ENCODE data around the gene BHLHA15. TPM values are rescaled to one million over a fixed set of nuclear protein-coding genes. Genes with fewer than 3 reads are reported as not detected.
A peak's percentile ranks its signal among the peaks of the same experiment; 100 is the strongest.

BHLHA15 gene
- total RNA-seq, 1 experiment from 2014 or later, result 2.8 TPM

- H3K27ac Mint-ChIP-seq, result peak overlapping the region; percentile 32; the same call in 1 of the 2 replicates
These were observed 6.6 kb upstream of the BHLHA15 start for GRCh38 chr7:98204670-98205069.

GRCh38 chr7:98205162-98205845 is 5.9 kb upstream of the BHLHA15 start:
- ATAC-seq, result no peak
- Mint-ChIP-seq H3K27me3 (ENCODE audit: low read depth) (no peaks in the 10 kb centered on the region), H3K4me1 (no peaks in the 10 kb centered on the region), H3K27ac (no peak overlapping the region), H3K36me3 (peaks cover 15% of the 10 kb centered on the region), H3K9me3 (no peaks in the 10 kb centered on the region), H3K4me3 (no peak overlapping the region)
- POLR2A ChIA-PET, result no interaction called here
- CTCF ChIA-PET, result no interaction called here
- DNase-seq (ENCODE audit: low spot score), result no peak
- TF ChIP-seq E2F5 (CRISPR knock-in tag; IDR thresholded peaks at IDR 0.05) (no peak), EMX1 (CRISPR knock-in tag; IDR thresholded peaks at IDR 0.05) (no peak), STAT6 (CRISPR knock-in tag; conservative IDR thresholded peaks at IDR 0.05; ENCODE audit: low read depth) (no peak), ZNF423 (CRISPR knock-in tag; IDR thresholded peaks at IDR 0.05) (no peak), ATF6 (CRISPR knock-in tag; IDR thresholded peaks at IDR 0.05) (no peak), RORB (CRISPR knock-in tag; IDR thresholded peaks at IDR 0.05) (no peak), ERG (CRISPR knock-in tag; IDR thresholded peaks at IDR 0.05) (no peak), SP1 (CRISPR knock-in tag; conservative IDR thresholded peaks at IDR 0.05) (no peak), CREM (CRISPR knock-in tag; IDR thresholded peaks at IDR 0.05) (no peak), NFATC4 (CRISPR knock-in tag; IDR thresholded peaks at IDR 0.05) (no peak), ZNF671 (CRISPR knock-in tag; IDR thresholded peaks at IDR 0.05) (no peak), PRRX2 (CRISPR knock-in tag; IDR thresholded peaks at IDR 0.05) (no peak), ZMAT4 (CRISPR knock-in tag; IDR thresholded peaks at IDR 0.05) (no peak), USF2 (CRISPR knock-in tag; IDR thresholded peaks at IDR 0.05) (no peak), MYBL2 (CRISPR knock-in tag; IDR thresholded peaks at IDR 0.05) (no peak)
- TF ChIP-seq, protein P1, sequence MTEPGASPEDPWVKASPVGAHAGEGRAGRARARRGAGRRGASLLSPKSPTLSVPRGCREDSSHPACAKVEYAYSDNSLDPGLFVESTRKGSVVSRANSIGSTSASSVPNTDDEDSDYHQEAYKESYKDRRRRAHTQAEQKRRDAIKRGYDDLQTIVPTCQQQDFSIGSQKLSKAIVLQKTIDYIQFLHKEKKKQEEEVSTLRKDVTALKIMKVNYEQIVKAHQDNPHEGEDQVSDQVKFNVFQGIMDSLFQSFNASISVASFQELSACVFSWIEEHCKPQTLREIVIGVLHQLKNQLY (CRISPR knock-in tag; IDR thresholded peaks at IDR 0.05), result no peak
- TF ChIP-seq, protein P2, sequence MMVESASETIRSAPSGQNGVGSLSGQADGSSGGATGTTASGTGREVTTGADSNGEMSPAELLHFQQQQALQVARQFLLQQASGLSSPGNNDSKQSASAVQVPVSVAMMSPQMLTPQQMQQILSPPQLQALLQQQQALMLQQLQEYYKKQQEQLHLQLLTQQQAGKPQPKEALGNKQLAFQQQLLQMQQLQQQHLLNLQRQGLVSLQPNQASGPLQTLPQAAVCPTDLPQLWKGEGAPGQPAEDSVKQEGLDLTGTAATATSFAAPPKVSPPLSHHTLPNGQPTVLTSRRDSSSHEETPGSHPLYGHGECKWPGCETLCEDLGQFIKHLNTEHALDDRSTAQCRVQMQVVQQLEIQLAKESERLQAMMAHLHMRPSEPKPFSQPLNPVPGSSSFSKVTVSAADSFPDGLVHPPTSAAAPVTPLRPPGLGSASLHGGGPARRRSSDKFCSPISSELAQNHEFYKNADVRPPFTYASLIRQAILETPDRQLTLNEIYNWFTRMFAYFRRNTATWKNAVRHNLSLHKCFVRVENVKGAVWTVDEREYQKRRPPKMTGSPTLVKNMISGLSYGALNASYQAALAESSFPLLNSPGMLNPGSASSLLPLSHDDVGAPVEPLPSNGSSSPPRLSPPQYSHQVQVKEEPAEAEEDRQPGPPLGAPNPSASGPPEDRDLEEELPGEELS (CRISPR knock-in tag; IDR thresholded peaks at IDR 0.05), result no peak

More at GRCh38 chr7:98204670-98205069, 6.6 kb upstream of the BHLHA15 start:
- H3K4me3 Mint-ChIP-seq, result no peak overlapping the region
- DNase-seq (ENCODE audit: low spot score) (no peak), ATAC-seq (no peak)
- no peaks in the 10 kb centered on the region for H3K9me3 Mint-ChIP-seq
- POLR2A ChIA-PET, result no interaction called here
- peaks cover 15% of the 10 kb centered on the region for H3K36me3 Mint-ChIP-seq
- CTCF ChIA-PET, result no interaction called here
- TF ChIP-seq HMGA2 (CRISPR knock-in tag; IDR thresholded peaks at IDR 0.05), result no peak
- no peak for TF ChIP-seq CREM (CRISPR knock-in tag; IDR thresholded peaks at IDR 0.05)
- TF ChIP-seq, protein P3, sequence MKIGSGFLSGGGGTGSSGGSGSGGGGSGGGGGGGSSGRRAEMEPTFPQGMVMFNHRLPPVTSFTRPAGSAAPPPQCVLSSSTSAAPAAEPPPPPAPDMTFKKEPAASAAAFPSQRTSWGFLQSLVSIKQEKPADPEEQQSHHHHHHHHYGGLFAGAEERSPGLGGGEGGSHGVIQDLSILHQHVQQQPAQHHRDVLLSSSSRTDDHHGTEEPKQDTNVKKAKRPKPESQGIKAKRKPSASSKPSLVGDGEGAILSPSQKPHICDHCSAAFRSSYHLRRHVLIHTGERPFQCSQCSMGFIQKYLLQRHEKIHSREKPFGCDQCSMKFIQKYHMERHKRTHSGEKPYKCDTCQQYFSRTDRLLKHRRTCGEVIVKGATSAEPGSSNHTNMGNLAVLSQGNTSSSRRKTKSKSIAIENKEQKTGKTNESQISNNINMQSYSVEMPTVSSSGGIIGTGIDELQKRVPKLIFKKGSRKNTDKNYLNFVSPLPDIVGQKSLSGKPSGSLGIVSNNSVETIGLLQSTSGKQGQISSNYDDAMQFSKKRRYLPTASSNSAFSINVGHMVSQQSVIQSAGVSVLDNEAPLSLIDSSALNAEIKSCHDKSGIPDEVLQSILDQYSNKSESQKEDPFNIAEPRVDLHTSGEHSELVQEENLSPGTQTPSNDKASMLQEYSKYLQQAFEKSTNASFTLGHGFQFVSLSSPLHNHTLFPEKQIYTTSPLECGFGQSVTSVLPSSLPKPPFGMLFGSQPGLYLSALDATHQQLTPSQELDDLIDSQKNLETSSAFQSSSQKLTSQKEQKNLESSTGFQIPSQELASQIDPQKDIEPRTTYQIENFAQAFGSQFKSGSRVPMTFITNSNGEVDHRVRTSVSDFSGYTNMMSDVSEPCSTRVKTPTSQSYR (CRISPR knock-in tag; IDR thresholded peaks at IDR 0.05), result no peak
- H3K4me1 Mint-ChIP-seq, result no peaks in the 10 kb centered on the region
- H3K27me3 Mint-ChIP-seq (ENCODE audit: low read depth), result no peaks in the 10 kb centered on the region

Data from WTC11 (cell line).